Astrocyte of the spinal cord (primary cell): ENCODE measurements around the gene SVIL.
"Not testable (repeated sequence)": the region's sequence is repeated elsewhere in the genome, so short reads cannot be mapped to it uniquely, and the experiment has no call there.

Experiments
- DNase-seq: peaks from one replicate; pipeline ENCODE4 v3.0.0; 2011; ENCODE audit warnings: low read depth, low spot score
- H3K4me3 ChIP-seq: 2 replicates; pipeline ENCODE4 v1.5.1; 2011; ENCODE audit warnings: low read depth, mild to moderate bottlenecking, low read length, moderate library complexity
- in situ Hi-C: cut with HindIII; loops from 2 replicates; pipeline ENCODE4 v1.10.0; 2017; ENCODE audit warnings: low sequenced_read_pairs
- TF ChIP-seq, protein P1 (sequence below): IDR thresholded peaks from 2 replicates; pipeline ENCODE4 v1.5.1; 2012; ENCODE audit warnings: low read depth, mild to moderate bottlenecking, low read length, inconsistent platforms

SVIL gene

DNA sequence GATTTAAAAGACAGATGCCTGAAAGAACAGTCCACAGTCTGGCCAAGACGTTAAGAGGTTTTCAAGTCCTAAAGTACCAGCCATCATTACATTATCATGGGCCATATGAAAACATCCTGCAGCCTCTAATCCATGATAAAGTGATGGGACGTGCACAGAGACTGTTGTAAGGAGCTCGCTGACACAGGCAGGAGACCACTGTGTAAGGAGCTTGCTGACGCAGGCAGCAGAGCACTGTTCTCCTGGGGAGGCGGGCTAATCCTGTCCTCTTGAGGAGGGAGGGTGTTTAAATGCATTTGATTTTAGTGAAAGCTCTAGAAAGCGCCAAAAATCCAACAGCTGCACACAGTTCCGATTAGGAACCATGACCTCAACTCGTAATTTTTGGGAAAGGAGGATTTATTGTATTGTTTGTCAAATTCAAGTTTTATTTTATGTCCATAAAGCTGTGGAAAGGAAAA, 16.9 kb downstream of the SVIL start:
- DNase-seq: no peak
- no peak overlapping the region for H3K4me3 ChIP-seq
- TF ChIP-seq, protein P1, sequence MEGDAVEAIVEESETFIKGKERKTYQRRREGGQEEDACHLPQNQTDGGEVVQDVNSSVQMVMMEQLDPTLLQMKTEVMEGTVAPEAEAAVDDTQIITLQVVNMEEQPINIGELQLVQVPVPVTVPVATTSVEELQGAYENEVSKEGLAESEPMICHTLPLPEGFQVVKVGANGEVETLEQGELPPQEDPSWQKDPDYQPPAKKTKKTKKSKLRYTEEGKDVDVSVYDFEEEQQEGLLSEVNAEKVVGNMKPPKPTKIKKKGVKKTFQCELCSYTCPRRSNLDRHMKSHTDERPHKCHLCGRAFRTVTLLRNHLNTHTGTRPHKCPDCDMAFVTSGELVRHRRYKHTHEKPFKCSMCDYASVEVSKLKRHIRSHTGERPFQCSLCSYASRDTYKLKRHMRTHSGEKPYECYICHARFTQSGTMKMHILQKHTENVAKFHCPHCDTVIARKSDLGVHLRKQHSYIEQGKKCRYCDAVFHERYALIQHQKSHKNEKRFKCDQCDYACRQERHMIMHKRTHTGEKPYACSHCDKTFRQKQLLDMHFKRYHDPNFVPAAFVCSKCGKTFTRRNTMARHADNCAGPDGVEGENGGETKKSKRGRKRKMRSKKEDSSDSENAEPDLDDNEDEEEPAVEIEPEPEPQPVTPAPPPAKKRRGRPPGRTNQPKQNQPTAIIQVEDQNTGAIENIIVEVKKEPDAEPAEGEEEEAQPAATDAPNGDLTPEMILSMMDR: no peak
- in situ Hi-C loops: no loop called here

DNA sequence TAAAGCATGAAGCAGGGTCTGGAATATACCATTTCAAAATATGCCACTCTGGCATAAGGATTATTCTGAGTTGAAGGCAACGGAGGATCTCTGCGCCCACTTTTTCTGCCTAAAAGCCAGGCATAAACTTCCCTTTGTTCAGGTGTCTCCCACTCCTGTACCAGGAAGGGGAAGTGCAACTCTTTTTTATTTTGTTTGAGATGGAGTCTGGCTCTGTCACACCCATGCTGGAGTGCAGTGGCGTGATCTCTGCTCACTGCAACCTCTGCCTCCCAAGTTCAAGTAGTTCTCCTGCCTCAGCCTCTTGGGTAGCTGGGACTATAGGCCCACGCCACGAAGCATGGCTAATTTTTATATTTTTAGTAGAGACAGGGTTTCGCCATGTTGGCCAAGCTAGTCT, 18.2 kb downstream of the SVIL start:
- no peak overlapping the region for H3K4me3 ChIP-seq
- no peak for DNase-seq
- in situ Hi-C loops: no loop called here
- TF ChIP-seq, protein P1: no peak

DNA sequence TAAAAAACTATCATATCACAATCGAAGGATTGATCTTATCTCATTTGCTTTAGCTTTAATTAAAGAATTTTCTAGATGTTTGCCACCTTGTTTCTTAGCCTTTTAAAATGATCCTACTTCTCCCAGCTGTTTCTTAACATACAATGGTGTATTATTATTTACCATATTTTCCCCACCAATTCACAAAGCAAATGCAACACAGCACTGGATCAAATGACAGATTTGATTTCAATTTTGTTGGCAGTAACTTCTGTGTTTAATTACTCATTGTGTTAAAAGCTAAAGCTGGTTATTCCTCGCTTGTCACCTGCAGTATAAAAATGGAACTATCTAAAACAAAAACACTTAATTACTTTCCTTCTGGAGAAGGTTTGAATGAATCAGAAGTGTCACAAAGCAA, 19.6 kb downstream of the SVIL start:
- no peak overlapping the region for H3K4me3 ChIP-seq
- TF ChIP-seq, protein P1: no peak
- DNase-seq: no peak
- in situ Hi-C loops: no loop called here

DNA sequence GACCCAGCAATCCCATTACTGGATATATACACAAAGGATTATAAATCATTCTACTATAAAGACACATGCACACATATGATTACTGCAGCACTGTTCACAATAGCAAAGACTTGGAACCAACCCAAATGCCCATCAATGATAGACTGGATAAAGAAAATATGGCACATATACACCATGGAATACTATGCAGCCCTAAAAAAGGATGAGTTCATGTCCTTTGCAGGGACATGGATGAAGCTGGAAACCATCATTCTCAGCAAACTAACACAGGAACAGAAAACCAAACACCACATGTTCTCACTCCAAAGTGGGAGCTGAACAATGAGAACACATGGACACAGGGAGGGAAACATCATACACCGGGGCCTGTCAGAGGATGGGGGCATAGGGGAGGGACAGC, 20.5 kb downstream of the SVIL start:
- in situ Hi-C loops, H3K4me3 ChIP-seq, DNase-seq: not testable (repeated sequence)

DNA sequence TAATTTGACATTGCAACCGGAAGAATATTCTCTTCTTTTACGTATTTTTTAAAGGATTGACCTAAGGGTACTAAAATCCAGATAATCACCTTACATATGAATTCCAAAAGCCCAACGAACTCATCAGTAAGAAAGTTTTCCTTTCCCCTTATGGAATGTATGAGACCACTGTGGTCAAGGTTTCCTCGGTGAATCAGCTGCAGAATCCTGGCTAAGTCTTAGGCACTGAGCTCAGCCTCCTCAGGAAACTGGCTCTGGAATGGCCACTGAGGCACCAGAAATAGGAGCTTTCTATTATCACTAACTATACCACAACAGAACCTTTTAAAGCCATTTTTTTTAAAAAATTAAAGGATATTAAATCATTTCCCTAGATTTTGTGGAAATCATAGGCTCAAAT, 21.0 kb downstream of the SVIL start:
- DNase-seq: peak; percentile 70
- H3K4me3 ChIP-seq: no peak overlapping the region
- TF ChIP-seq, protein P1: no peak
- in situ Hi-C loops: no loop called here

DNA sequence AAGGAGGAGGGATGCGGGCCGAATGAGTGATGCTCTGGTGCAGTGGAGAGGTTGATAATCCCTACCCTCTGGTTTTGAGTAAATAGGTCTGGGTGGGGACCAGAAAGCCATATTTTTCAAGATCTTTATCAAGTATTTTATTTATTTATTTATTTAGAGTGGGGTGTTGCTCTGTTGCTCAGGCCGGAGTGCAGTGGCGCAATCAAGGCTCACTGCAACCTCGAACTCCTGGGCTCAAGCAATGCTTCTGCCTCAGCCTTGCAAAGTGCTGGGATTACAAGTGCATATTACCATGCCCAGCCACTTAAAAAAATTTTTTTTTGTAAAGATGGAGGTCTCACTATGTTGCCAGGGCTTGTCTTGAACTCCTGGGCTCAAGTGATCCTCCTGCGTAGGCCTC, 21.6 kb downstream of the SVIL start:
- H3K4me3 ChIP-seq: no peak overlapping the region
- in situ Hi-C loops: no loop called here
- TF ChIP-seq, protein P1: no peak
- DNase-seq: no peak

DNA sequence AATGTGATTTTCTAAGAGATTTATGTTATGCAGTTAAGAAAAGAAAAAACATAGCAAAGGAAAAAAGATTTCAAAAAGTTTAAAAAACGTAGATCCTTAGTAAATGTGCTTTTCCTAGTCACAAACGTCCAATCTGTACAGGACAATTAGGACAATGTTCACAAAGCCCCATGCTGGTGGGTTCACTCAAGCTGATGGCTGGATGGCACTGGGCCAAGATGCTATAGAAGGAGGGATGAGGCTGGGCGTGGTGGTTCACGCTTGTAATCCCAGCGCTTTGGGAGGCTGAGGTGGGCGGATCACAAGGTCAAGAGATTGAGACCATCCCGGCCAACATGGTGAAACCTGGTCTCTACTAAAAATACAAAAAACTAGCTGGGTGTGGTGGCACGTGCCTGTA, 22.1 kb downstream of the SVIL start:
- in situ Hi-C loops: no loop called here
- TF ChIP-seq, protein P1: no peak
- no peak overlapping the region for H3K4me3 ChIP-seq
- no peak for DNase-seq
